GM12892 (cell line): ENCODE measurements around the gene AMPD1. TPM values are rescaled to one million over a fixed set of nuclear protein-coding genes. Genes with fewer than 3 reads are reported as not detected.

Experiments
- DNase-seq: peaks from one replicate; pipeline ENCODE4 v3.0.0; 2011; ENCODE audit not compliant: insufficient read length
- FAIRE-seq: peaks from 2 replicates; lab custom pipeline; 2011; peaks lifted over from hg19 to GRCh38; lab: Jason Lieb, UNC
- POLR2A ChIP-seq: IDR thresholded peaks from 2 replicates; pipeline ENCODE4 v1.6.1; 2011; ENCODE audit warnings: low read depth, low read length, control low read depth
- POLR2AphosphoS5 ChIP-seq: IDR thresholded peaks from 2 replicates; pipeline ENCODE4 v1.6.1; 2011; ENCODE audit warnings: low read depth, low read length, control low read depth
- TAF1 ChIP-seq: IDR thresholded peaks from 2 replicates; pipeline ENCODE4 v1.6.1; 2011; ENCODE audit warnings: low read depth, mild to moderate bottlenecking, control low read depth, low read length, borderline replicate concordance
- polyA plus RNA-seq: library from polyadenylated mRNA; unstranded; fragments of >200 nt; gene quantifications from one replicate; pipeline ENCODE4 v1.2.1, GENCODE V29; 2012; ENCODE audit warnings: missing spikeins, inconsistent platforms; ENCODE audit not compliant: missing spikeins

AMPD1 gene
- not detected for polyA plus RNA-seq

DNA sequence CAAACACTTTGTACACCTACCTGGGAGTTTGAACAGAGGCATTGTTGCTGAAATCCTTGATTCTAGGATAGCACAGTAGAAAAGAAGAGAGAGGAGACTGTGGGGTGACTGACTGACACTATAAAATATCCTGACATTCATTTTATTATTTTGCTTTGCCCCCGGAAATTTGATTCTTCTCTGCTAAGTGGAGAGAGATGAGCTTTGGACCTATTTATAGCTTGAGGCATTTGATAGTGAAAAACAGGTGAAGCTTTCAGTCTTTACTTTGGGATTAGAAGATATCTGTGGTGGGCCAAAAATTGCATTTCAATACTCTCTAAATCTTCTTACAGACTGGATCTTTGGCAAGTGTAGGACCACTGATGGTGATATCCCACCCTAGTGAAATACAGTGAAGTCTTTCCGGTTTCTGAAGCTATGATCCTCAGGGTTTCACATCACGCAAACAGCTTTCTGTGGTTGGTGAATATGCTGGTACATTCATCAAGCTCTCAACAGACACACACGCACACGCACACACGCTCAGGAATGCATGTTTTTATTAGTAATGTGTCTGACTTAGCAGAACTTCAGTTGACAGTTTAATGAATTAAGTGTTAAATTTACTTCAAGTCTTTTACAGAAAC lies at the start of gene AMPD1:
TSS of gene AMPD1 (minus strand) at position 117 of the 629 bp plus-strand sequence. CDS start at position 42, 75 bp downstream.
- DNase-seq: no peak
- TF ChIP-seq POLR2A (no peak), TAF1 (no peak), POLR2AphosphoS5 (no peak)

DNA sequence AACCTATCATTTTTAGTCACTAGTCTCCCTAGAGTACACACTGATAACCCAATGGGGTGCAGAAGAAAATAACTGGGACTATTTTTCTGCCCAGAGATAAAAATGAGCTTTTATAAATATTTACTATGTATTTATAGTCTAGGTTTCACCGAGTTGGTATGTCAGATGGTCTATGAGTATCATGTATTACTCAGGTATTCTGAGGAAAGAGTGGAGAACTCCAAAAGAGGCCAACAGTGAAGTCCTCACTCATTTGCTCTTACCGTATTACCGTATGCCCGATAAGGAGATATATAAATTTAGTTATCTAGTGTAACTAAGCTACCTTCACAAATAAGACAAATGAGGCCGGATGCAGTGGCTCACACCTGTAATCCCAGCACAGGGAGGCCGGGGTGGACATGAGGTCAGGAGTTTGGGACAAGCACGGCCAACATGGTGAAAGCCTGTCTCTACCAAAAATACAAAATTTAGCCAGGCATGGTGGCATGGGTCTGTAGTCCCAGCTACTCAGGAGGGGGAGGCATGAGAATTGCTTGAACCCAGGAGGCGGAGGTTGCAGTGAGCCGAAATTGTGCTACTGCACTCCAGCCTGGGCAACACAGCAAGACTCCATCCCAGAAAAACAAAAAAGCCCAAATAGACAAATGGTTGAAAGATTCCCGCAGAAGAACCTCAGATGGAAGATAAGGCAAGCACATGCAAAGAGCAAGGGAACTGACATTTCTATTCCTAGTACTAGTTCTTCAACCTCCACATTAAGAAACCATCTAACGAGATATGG lies 46.8 kb upstream of the AMPD1 start:
- TF ChIP-seq POLR2AphosphoS5 (no peak), TAF1 (no peak), POLR2A (no peak)

More for the DNA sequence above, at the start of gene AMPD1:
- FAIRE-seq: no peak

DNA sequence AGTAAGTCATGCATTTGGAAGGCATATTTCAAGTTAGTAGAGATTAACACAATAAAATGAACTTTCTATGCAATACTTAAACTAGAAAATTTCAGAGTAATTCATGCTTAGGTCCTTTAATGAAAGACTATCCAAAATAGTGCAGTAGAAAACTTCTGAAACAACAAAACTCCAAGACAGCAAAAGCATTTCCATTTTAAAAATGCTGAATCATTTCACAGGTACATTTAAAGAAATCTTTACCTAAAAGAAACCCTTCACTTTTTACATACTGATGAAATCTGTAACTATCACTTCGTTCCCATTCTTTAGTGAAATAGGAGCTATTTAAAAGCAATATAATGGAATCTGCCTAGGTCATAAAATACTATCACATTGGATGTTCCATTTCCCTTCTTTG lies 45.0 kb upstream of the AMPD1 start:
- FAIRE-seq: no peak

More for the DNA sequence above, 46.8 kb upstream of the AMPD1 start:
- DNase-seq (no peak), FAIRE-seq (no peak)

DNA sequence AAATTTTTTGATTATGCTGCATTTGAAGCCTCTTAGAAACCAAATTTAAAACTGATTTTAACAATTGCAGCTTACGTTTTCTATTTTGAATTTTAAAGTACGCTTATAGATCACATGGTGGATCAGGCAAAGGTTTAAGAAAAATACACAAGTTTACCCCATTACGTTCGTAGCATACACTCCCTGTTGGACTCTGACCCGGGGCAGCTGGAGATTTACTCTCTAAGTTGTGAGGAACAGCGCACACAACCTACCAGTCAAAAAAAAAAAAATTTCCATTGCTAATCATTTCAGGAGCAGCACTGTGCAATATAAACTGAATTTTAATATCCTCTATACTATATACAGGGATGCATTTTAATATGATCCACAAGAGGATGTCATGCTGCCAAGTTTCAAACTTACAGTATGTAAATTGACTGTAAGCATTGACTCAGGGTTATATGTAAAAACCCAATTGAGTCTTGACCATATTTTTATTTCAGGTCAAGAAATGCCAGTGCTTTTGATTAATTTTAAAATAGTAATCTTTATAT lies 42.0 kb upstream of the AMPD1 start:
- DNase-seq: no peak
- no peak for TF ChIP-seq TAF1
- TF ChIP-seq POLR2AphosphoS5: no peak
- TF ChIP-seq POLR2A: no peak
- FAIRE-seq: no peak

More for the DNA sequence above, 45.0 kb upstream of the AMPD1 start:
- no peak for DNase-seq
- TF ChIP-seq TAF1: no peak
- no peak for TF ChIP-seq POLR2AphosphoS5
- no peak for TF ChIP-seq POLR2A

DNA sequence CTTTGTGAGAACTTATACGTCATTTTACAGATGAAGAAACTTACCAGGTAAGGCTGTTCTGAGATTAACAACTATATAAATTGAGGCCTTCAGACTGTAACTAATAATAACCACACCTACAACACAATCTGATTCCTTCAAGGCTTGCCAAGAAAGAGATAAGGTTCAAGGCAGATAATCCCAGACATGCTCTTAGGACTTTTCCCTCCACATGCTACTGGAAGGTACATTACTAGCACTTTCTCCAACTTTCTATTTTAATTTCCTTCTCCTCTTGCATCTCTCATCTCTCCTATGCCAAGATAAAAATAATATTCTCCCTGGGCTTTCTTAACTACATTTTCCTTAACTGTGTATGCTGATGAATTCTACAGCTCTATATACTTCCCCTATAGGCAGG lies 40.1 kb upstream of the AMPD1 start:
- FAIRE-seq: no peak
- TF ChIP-seq POLR2AphosphoS5: no peak
- TF ChIP-seq TAF1: no peak
- TF ChIP-seq POLR2A: no peak

DNA sequence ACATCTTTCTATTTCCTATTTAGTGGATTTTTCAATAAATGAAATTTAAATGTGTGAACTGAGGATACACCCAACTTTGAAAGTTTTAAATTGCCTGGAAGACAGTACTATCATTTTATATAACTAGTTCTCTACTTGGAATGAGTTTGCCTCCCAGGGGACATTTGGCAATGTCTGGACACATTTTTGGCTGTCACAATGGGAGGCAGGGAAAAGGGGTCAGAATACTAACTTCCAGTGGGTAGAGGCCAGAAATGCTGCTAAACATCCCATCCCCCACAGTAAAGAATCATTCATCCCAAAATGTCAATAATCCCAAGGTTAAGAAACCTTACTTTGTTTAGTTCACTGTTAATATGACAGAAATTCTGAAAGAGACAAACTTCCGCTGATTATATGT lies 34.4 kb upstream of the AMPD1 start:
- DNase-seq: no peak
- no peak for TF ChIP-seq POLR2AphosphoS5
- TF ChIP-seq POLR2A: no peak
- no peak for TF ChIP-seq TAF1
- FAIRE-seq: no peak

More for the DNA sequence above, 40.1 kb upstream of the AMPD1 start:
- no peak for DNase-seq

DNA sequence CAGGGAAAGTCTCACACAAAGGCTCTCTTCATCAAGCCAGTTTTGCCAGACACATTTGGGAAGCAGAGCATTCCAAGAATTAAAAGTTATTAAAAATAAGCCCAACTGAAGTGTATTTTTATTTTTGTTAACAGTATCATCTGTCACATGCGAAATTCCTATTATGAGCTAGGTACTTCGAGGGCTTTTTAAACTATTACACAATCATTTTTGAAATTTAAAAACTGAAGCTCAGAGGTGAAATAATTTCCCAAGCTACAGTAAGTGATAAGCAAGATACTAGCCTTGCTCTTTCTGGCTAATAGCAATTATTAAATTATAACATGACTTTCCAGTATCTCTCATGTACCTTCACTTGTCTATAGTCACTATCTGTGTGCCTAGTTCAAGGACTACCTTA lies 33.2 kb upstream of the AMPD1 start:
- TF ChIP-seq TAF1 (no peak), POLR2A (no peak), POLR2AphosphoS5 (no peak)
- FAIRE-seq (no peak), DNase-seq (no peak)

DNA sequence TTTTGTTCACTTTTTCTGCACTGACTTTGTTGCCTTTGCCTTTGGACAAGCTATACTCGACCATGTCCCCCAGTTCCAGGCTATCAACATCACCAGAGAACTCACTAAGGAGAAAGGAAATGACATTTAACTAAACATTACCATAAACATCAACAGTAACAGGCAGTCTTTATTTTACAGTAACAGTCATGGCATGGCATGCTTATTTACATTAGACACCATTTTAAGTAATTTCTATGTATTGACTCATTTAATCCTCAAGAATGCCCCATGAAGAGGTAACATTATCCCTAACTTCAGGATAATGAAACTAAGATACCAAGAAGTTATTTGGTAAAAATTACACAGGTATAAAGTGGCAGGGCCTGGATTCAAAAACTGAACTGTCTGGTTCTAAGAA lies 29.9 kb upstream of the AMPD1 start:
- DNase-seq: no peak
- TF ChIP-seq POLR2A: no peak
- FAIRE-seq: no peak

DNA sequence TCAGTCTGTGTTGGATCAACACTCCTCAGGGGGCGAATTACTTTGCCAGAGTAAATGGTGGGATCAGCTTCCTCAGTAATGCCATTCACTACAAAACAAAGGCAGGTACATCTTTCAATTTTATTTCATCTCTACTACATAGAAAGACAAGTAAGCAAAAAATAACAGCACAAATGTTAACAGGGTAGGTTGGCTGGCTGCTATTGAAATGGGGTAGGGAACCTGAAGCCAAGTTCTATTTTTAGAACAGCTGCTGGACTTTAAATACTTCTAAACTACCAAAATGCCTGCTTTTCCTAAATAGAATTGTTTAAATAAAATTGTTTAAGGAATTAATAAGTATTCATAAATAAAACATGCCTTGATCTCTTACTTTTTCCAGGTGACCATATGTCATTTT lies 28.6 kb upstream of the AMPD1 start:
- FAIRE-seq: no peak
- DNase-seq: no peak
- TF ChIP-seq POLR2A (no peak), POLR2AphosphoS5 (no peak)

DNA sequence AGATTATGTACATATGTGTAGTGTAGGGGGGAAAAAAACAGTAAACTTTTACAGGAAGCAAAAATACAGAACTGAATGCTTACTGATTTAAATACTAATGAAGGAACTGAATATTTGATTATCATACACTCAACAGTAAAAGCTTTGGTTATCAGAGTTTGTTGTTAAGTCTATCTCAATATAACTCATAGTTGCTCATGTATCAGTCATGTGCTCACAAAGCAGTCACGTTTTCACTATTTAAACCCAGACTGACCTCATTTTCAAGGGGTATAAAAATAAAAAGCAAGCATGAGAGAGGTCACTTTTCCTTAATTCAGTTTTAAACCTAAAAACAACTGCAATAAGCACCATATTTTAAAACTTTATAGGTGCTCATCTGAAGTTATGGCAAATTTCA lies 28.1 kb upstream of the AMPD1 start:
- no peak for TF ChIP-seq POLR2AphosphoS5
- no peak for TF ChIP-seq POLR2A
- TF ChIP-seq TAF1: no peak
- DNase-seq (no peak), FAIRE-seq (no peak)

DNA sequence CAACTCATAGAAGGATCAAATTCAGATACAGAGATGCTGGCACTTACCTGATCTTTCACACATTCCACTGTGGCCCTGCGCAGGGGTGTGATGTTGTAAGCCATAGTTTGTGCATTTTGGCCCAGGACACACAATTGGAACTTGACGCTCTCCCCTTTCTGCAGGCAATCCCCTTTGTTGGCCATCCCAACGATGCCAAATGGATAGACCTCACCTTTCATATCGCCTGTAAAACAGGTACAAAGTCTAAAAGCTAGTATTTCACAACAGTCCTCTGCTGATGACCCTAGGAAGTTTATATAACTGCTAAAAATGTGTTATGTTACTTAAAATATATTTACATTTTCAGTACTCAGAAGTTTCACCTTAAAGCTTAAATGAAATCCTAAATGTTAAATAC lies 25.1 kb upstream of the AMPD1 start:
- FAIRE-seq (no peak), DNase-seq (no peak)
- no peak for TF ChIP-seq TAF1
- TF ChIP-seq POLR2A: no peak
- TF ChIP-seq POLR2AphosphoS5: no peak

DNA sequence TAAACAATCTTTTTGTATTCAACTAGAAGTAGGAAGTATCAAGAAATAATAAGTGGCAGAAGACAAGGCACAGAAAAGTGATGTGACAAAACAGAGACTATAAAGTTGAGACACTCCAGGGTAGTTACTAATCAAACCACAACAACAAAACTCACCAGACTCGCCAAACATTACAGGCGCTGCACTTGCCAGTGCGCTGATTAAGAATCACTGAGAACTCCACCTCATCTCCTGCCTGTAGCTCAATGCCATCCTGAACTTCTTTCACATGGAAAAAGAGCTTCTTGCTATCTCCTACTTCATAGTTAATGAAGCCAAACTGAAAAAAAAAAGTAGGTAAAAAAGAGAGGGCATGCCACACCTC lies 24.1 kb upstream of the AMPD1 start:
- TF ChIP-seq POLR2AphosphoS5 (no peak), POLR2A (no peak)
- DNase-seq (no peak), FAIRE-seq (no peak)

DNA sequence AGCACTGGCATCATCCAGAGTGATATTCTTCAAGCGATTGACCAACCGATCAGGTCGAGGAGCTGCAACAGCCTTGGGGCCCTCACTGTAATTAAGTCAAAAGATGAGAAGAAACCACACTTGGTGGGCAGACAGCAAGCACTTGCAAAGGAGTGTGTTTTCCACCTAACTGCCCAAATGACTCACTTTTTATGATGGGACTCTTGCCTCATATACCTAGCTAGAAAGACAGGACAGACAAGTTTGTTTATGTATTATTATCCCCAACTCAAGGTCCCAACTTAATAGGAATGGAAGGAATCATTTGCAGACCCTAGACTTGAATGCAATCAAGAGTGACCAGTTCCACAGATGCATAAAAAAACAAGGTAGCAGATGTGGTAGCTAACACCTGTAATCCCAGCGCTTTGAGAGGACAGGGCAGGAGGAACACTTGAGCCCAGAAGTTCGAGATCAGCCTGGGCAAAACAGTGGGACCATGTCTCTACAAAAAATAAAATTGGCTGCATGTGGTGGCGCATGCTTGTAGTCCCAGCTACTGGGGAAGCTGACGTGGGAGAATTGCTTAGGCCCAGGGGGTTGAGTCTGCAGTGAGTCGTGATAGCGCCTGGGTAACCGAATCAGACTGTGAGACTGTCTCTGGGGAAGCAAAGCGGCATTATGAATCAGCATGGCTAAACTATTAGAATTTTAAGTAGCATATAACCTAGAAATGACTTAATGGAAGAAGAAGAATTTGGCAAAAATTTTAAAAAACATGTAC lies 23.5 kb upstream of the AMPD1 start:
- DNase-seq: no peak
- FAIRE-seq: no peak

More for the DNA sequence above, 23.5 kb upstream of the AMPD1 start:
- TF ChIP-seq TAF1: no peak
- TF ChIP-seq POLR2A: no peak
- no peak for TF ChIP-seq POLR2AphosphoS5
